Keratinocyte (primary cell): Measurements from ENCODE around the gene CCDC148. TPM values are rescaled to one million over a fixed set of nuclear protein-coding genes. Genes with fewer than 3 reads are reported as not detected.

Source experiments
- DNase-seq: peaks from one replicate; pipeline ENCODE4 v3.0.0-alpha.2; 2011; ENCODE audit warnings: low read depth, missing footprints, low spot score
- FAIRE-seq: peaks from 2 replicates; lab custom pipeline; 2011; peaks lifted over from hg19 to GRCh38; lab: Jason Lieb, UNC
- H2AFZ ChIP-seq: 2 replicates; pipeline ENCODE4 v1.6.0; 2012; ENCODE audit warnings: low read length, control low read depth, inconsistent platforms; ENCODE audit not compliant: control insufficient read depth
- H3K27ac ChIP-seq: 2 replicates; pipeline ENCODE4 v1.5.1; 2011; ENCODE audit warnings: low read length; ENCODE audit not compliant: control insufficient read depth, insufficient read depth
- H3K27me3 ChIP-seq: 3 replicates; pipeline ENCODE4 v1.6.0; 2011; ENCODE audit warnings: low read length; ENCODE audit not compliant: control insufficient read depth, insufficient read depth; ENCODE audit errors: extremely low read depth
- H3K36me3 ChIP-seq, 2 experiments: 2 replicates in 1 of 2; 3 replicates in 1 of 2; pipeline ENCODE4 v1.5.1; 2011; ENCODE audit warnings: low read length in 2 of 2, mild to moderate bottlenecking in 1 of 2; ENCODE audit not compliant: control insufficient read depth in 2 of 2, insufficient read depth in 2 of 2; ENCODE audit errors: extremely low read depth in 1 of 2
- H3K4me1 ChIP-seq: 3 replicates; pipeline ENCODE4 v1.5.1; 2011; ENCODE audit warnings: low read length; ENCODE audit not compliant: control insufficient read depth, insufficient read depth; ENCODE audit errors: extremely low read depth
- H3K4me2 ChIP-seq: 3 replicates; pipeline ENCODE4 v1.6.0; 2011; ENCODE audit warnings: low read depth, low read length; ENCODE audit not compliant: control insufficient read depth, insufficient read depth; ENCODE audit errors: extremely low read depth
- H3K4me3 ChIP-seq, 3 experiments: fragments of 200-600 bp in 1 of 3; sonication (generic) in 1 of 3; 2 replicates in 2 of 3; 3 replicates in 1 of 3; pipeline ENCODE4 v1.5.1; 2011 to 2016; ENCODE audit warnings: low read length in 3 of 3, mild to moderate bottlenecking in 3 of 3, control low read depth in 2 of 3, inconsistent platforms in 1 of 3, low read depth in 1 of 3, mixed read lengths in 1 of 3, mixed run types in 1 of 3, moderate library complexity in 1 of 3; ENCODE audit not compliant: control insufficient read depth in 2 of 3, insufficient read depth in 2 of 3; ENCODE audit errors: extremely low read depth in 1 of 3
- H3K79me2 ChIP-seq: 2 replicates; pipeline ENCODE4 v1.6.0; 2012; ENCODE audit warnings: low read length; ENCODE audit not compliant: control insufficient read depth, insufficient read depth
- H3K9ac ChIP-seq: 3 replicates; pipeline ENCODE4 v1.6.0; 2011; ENCODE audit warnings: low read length; ENCODE audit not compliant: control insufficient read depth, insufficient read depth; ENCODE audit errors: extremely low read depth
- H3K9me1 ChIP-seq: 3 replicates; pipeline ENCODE4 v1.6.0; 2011; ENCODE audit warnings: low read length; ENCODE audit not compliant: control insufficient read depth, insufficient read depth; ENCODE audit errors: extremely low read depth
- H3K9me3 ChIP-seq: 2 replicates; pipeline ENCODE4 v1.5.1; 2012; ENCODE audit warnings: low read depth, low read length; ENCODE audit not compliant: control insufficient read depth
- H4K20me1 ChIP-seq: 3 replicates; pipeline ENCODE4 v1.6.0; 2011; ENCODE audit warnings: low read length; ENCODE audit not compliant: control insufficient read depth, insufficient read depth; ENCODE audit errors: extremely low read depth
- CTCF ChIP-seq, 3 experiments: IDR thresholded peaks in 1 of 3; conservative IDR thresholded peaks in 1 of 3; optimal IDR thresholded peaks in 1 of 3; 2 replicates in 2 of 3; 3 replicates in 1 of 3; pipeline versions ENCODE3 to v1.5.1; 2011; ENCODE audit warnings: low read length in 3 of 3, mild to moderate bottlenecking in 3 of 3, moderate library complexity in 2 of 3, control low read depth in 1 of 3, inconsistent platforms in 1 of 3; ENCODE audit not compliant: insufficient read depth in 2 of 3; ENCODE audit errors: extremely low read depth in 1 of 3
- EZH2 ChIP-seq: IDR thresholded peaks from one replicate; pipeline ENCODE4 v1.6.1; 2012; ENCODE audit warnings: inconsistent platforms, mild to moderate bottlenecking, low read length, moderate library complexity
- dilution Hi-C: fragments of 300-500 bp; cut with MboI; formaldehyde crosslinking; loops from one replicate; pipeline ENCODE4 v1.7.0; 2020; ENCODE audit warnings: low sequenced_read_pairs; ENCODE audit not compliant: extremely low pct_ligation_motif_present
- polyA plus RNA-seq, 5 experiments: library from polyadenylated mRNA; depleted of rRNA in 3 of 5; stranded (reverse) in 3 of 5; stranded (forward) in 1 of 5; unstranded in 1 of 5; fragments of >200 nt; gene quantifications; 1 replicate in 1 of 5; 2 replicates in 3 of 5; 3 replicates in 1 of 5; pipeline versions ENCODE4 v1.2.1 to v1.2.3, GENCODE V29; 2011 to 2012; ENCODE audit warnings: missing spikeins in 2 of 5, low read depth in 1 of 5, low replicate concordance in 1 of 5

Gene CCDC148
- polyA plus RNA-seq, 1 donor (not counting 4 experiments of a cell fraction or from before 2014, with no cell fraction given), result 0.39 TPM

- Histone ChIP-seq H3K9ac (no peak overlapping the region), H3K79me2 (no peaks in the 10 kb centered on the region), H3K36me3 (no peaks in the 10 kb centered on the region), H3K4me3 (no peak overlapping the region), H3K9me1 (no peaks in the 10 kb centered on the region), H3K4me1 (no peaks in the 10 kb centered on the region), H2AFZ (no peak overlapping the region), H3K27me3 (no peaks in the 10 kb centered on the region), H4K20me1 (no peaks in the 10 kb centered on the region), H3K27ac (no peak overlapping the region), H3K4me2 (no peak overlapping the region), H3K9me3 (no peaks in the 10 kb centered on the region)
- TF ChIP-seq EZH2 (no peak), CTCF (optimal IDR thresholded peaks at IDR 0.05 in 1 of 3, IDR thresholded peaks at IDR 0.05 in 1 of 3, conservative IDR thresholded peaks at IDR 0.05 in 1 of 3; ENCODE audit: extremely low read depth in 1 of 3, insufficient read depth in 2 of 3, low read length in 3 of 3) (no peak)
- FAIRE-seq (no peak), DNase-seq (no peak)
- dilution Hi-C loops, result no loop called here
Observed at GRCh38 chr2:158221063-158222020, 235.2 kb downstream of the CCDC148 start.

- Histone ChIP-seq H2AFZ (no peak overlapping the region), H3K9me3 (no peaks in the 10 kb centered on the region), H3K36me3 (no peaks in the 10 kb centered on the region), H3K9ac (no peak overlapping the region), H3K79me2 (no peaks in the 10 kb centered on the region), H3K27ac (no peak overlapping the region), H3K9me1 (no peaks in the 10 kb centered on the region), H3K4me2 (no peak overlapping the region), H3K27me3 (no peaks in the 10 kb centered on the region), H4K20me1 (no peaks in the 10 kb centered on the region), H3K4me3 (no peak overlapping the region), H3K4me1 (no peaks in the 10 kb centered on the region)
- FAIRE-seq, result no peak
- dilution Hi-C loops, result no loop called here
- TF ChIP-seq CTCF (optimal IDR thresholded peaks at IDR 0.05 in 1 of 3, IDR thresholded peaks at IDR 0.05 in 1 of 3, conservative IDR thresholded peaks at IDR 0.05 in 1 of 3; ENCODE audit: extremely low read depth in 1 of 3, insufficient read depth in 2 of 3, low read length in 3 of 3), result no peak
- TF ChIP-seq EZH2, result no peak
- no peak for DNase-seq
Observed at GRCh38 chr2:158217593-158217992, 239.0 kb downstream of the CCDC148 start.
